Fibroblast of villous mesenchyme (primary cell): ENCODE results near the gene SNPH. TPM values are rescaled to one million over a fixed set of nuclear protein-coding genes. Genes with fewer than 3 reads are reported as not detected.

Experiments used
- DNase-seq: peaks from one replicate; pipeline ENCODE4 v3.0.0-alpha.2; 2010; ENCODE audit warnings: low read depth
- H3K4me3 ChIP-seq: 2 replicates; pipeline ENCODE4 v1.5.1; 2011; ENCODE audit warnings: low read depth, mild to moderate bottlenecking, low read length
- total RNA-seq: library from RNA; depleted of rRNA; stranded (reverse); fragments of >200 nt; gene quantifications from 2 replicates; pipeline ENCODE4 v1.2.3, GENCODE V29; 2012
- TF ChIP-seq, protein P1 (sequence below): IDR thresholded peaks from 2 replicates; pipeline ENCODE4 v1.5.1; 2012; ENCODE audit warnings: low read depth, mild to moderate bottlenecking, low read length; ENCODE audit not compliant: insufficient read depth

Gene SNPH
- total RNA-seq, 1 donor, result 10.8 TPM

GRCh38 chr20:1357921-1358671 lies 92.0 kb downstream of the SNPH start:
- no peak overlapping the region for H3K4me3 ChIP-seq
- DNase-seq, result no peak
- TF ChIP-seq, protein P1, sequence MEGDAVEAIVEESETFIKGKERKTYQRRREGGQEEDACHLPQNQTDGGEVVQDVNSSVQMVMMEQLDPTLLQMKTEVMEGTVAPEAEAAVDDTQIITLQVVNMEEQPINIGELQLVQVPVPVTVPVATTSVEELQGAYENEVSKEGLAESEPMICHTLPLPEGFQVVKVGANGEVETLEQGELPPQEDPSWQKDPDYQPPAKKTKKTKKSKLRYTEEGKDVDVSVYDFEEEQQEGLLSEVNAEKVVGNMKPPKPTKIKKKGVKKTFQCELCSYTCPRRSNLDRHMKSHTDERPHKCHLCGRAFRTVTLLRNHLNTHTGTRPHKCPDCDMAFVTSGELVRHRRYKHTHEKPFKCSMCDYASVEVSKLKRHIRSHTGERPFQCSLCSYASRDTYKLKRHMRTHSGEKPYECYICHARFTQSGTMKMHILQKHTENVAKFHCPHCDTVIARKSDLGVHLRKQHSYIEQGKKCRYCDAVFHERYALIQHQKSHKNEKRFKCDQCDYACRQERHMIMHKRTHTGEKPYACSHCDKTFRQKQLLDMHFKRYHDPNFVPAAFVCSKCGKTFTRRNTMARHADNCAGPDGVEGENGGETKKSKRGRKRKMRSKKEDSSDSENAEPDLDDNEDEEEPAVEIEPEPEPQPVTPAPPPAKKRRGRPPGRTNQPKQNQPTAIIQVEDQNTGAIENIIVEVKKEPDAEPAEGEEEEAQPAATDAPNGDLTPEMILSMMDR, result no peak

Other genes with a start within 250 kb of the SNPH start
- gene PSMF1, start 147.7 kb upstream of the SNPH start, total RNA-seq, result 35.4 and 50.3 TPM in 2 replicates
- gene TMEM74B, start 81.3 kb upstream of the SNPH start, total RNA-seq, result not detected in 2 replicates
- under 0.01 TPM in 1 of 2 replicates, not detected in the other for gene C20orf202, start 62.8 kb upstream of the SNPH start, total RNA-seq
- not detected in 2 replicates for gene RAD21L1, start 40.2 kb upstream of the SNPH start, total RNA-seq
- gene SDCBP2, start 62.8 kb downstream of the SNPH start, total RNA-seq, result 0.43 and 1.3 TPM in 2 replicates
- gene FKBP1A, start 126.8 kb downstream of the SNPH start, total RNA-seq, result 120 and 172 TPM in 2 replicates
- gene NSFL1C, start 200.6 kb downstream of the SNPH start, total RNA-seq, result 22.0 and 24.5 TPM in 2 replicates
- gene SIRPB2, start 225.1 kb downstream of the SNPH start, total RNA-seq, result not detected in 2 replicates